ENCODE measurements around the gene E2F7. TPM values are rescaled to one million over a fixed set of nuclear protein-coding genes. Genes with fewer than 3 reads are reported as not detected.

The E2F7 gene
- total RNA-seq, 4 donors from 2014 or later, result not detected

GRCh38 chr12:77003246-77003645, 62.1 kb downstream of the E2F7 start:
- intact Hi-C loops (cut with DNase I; ENCODE audit: low total_unique reads), result no loop called here
- H3K9me3 ChIP-seq, result no peaks in the 10 kb centered on the region
- no peak for DNase-seq

GRCh38 chr12:77002382-77002781, 63.0 kb downstream of the E2F7 start:
- intact Hi-C loops (cut with DNase I; ENCODE audit: low total_unique reads), result no loop called here
- H3K27ac ChIP-seq, result no peak overlapping the region
- ATAC-seq (no peak), DNase-seq (no peak)
- H3K9me3 ChIP-seq, result no peaks in the 10 kb centered on the region
- no peaks in the 10 kb centered on the region for H3K36me3 ChIP-seq
- no peak for TF ChIP-seq CTCF (IDR thresholded peaks at IDR 0.05 in 4 of 5, conservative IDR thresholded peaks at IDR 0.05 in 1 of 5)
- no peak for TF ChIP-seq POLR2A (IDR thresholded peaks at IDR 0.05)
- H3K4me1 ChIP-seq, result no peaks in the 10 kb centered on the region
- in situ Hi-C loops (cut with MboI; ENCODE audit: low sequenced_read_pairs in 4 of 4), result loop anchor here in 2 of 4 donors (25.0 kb wide), 3 partner anchors 215 to 390 kb away; no protein-coding TSS in a partner anchor
- no peaks in the 10 kb centered on the region for H3K27me3 ChIP-seq
- no peak overlapping the region for H3K4me3 ChIP-seq

More at GRCh38 chr12:77003246-77003645, 62.1 kb downstream of the E2F7 start:
- Histone ChIP-seq H3K36me3 (no peaks in the 10 kb centered on the region), H3K4me3 (no peak overlapping the region), H3K27ac (no peak overlapping the region), H3K27me3 (no peaks in the 10 kb centered on the region), H3K4me1 (no peaks in the 10 kb centered on the region)
- in situ Hi-C loops (cut with MboI; ENCODE audit: low sequenced_read_pairs in 4 of 4), result loop anchor here in 2 of 4 donors (25.0 kb wide), 3 partner anchors 216 to 391 kb away; no protein-coding TSS in a partner anchor
- no peak for ATAC-seq
- TF ChIP-seq CTCF (IDR thresholded peaks at IDR 0.05 in 4 of 5, conservative IDR thresholded peaks at IDR 0.05 in 1 of 5) (no peak), POLR2A (IDR thresholded peaks at IDR 0.05) (no peak)

DNA sequence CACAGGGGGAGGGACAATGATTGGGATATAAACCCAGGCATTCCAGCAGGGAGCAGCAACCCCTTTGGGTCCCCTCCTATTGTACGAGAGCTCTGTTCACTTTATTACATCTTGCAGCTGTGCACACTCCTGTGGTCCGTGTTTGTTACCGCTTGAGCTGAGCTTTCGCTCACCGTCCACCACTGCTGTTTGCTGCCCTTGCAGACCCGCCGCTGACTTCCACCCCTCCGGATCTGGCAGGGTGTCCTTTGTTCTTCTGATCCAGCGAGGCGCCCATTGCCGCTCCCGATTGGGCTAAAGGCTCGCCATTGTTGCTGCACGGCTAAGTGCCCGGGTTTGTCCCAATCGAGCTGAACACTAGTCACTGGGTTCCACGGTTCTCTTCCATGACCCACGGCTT, 64.1 kb downstream of the E2F7 start:
- H3K4me1 ChIP-seq, result no peaks in the 10 kb centered on the region
- no peak for DNase-seq
- no peaks in the 10 kb centered on the region for H3K9me3 ChIP-seq
- H3K36me3 ChIP-seq, result no peaks in the 10 kb centered on the region
- ATAC-seq, result no peak
- no peak overlapping the region for H3K27ac ChIP-seq
- intact Hi-C loops (cut with DNase I; ENCODE audit: low total_unique reads) (no loop called here), in situ Hi-C loops (cut with MboI; ENCODE audit: low sequenced_read_pairs in 4 of 4) (loop anchor here in 2 of 4 donors (25.0 kb wide), 3 partner anchors 214 to 389 kb away; no protein-coding TSS in a partner anchor)
- H3K4me3 ChIP-seq, result no peak overlapping the region
- H3K27me3 ChIP-seq, result no peaks in the 10 kb centered on the region
- TF ChIP-seq CTCF (IDR thresholded peaks at IDR 0.05 in 4 of 5, conservative IDR thresholded peaks at IDR 0.05 in 1 of 5) (no peak), POLR2A (IDR thresholded peaks at IDR 0.05) (no peak)

DNA sequence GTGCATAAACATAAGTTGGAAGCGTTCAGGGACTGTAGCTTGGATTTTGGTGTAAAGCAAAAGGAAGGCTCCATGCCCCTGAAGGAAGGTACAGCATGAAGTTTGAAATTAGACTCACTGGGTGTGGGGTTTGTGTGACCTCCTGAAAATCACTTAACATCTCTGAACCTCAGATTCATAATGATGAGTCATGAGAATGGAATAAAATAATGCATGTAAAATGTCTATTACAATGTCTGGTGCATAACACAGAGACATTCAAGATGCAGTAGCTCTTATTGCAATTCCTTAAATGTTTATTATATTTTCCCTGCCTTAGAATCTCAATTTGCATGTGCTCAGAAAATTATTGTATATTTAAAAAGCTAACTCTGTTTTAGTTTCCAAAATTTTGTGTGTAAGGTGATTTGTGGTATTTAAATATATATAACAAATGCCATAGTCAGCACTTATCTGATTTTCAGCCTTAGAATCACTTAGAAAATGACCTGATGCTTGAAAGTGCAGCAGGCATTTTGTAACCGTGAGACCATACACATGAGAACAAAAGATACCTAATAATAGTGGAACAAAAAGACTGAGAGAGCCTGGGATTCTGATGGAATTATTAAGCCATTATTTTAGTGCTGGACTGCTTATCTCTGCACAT, 66.3 kb downstream of the E2F7 start:
- H3K9me3 ChIP-seq, result no peaks in the 10 kb centered on the region
- no peak overlapping the region for H3K4me3 ChIP-seq
- in situ Hi-C loops (cut with MboI; ENCODE audit: low sequenced_read_pairs in 4 of 4), result loop anchor here in 2 of 4 donors (25.0 kb wide), 2 partner anchors 88 to 362 kb away; no protein-coding TSS in a partner anchor
- H3K27ac ChIP-seq, result no peak overlapping the region
- intact Hi-C loops (cut with DNase I; ENCODE audit: low total_unique reads), result no loop called here
- H3K36me3 ChIP-seq, result no peaks in the 10 kb centered on the region
- DNase-seq, result no peak
- H3K4me1 ChIP-seq, result no peaks in the 10 kb centered on the region
- no peaks in the 10 kb centered on the region for H3K27me3 ChIP-seq
- no peak for ATAC-seq
- TF ChIP-seq CTCF (IDR thresholded peaks at IDR 0.05 in 4 of 5, conservative IDR thresholded peaks at IDR 0.05 in 1 of 5) (no peak), POLR2A (IDR thresholded peaks at IDR 0.05) (no peak)

Measured in gastrocnemius medialis (tissue), 4 donors.